Brain microvascular endothelial cell (primary cell): ENCODE results near the gene IP6K1.

Source experiments
- DNase-seq: peaks from one replicate; pipeline ENCODE4 v3.0.0-alpha.2; 2020
- H3K27ac ChIP-seq: fragments of 250-450 bp; sonication (Bioruptor Pico); 2 replicates; pipeline ENCODE4 v1.5.1; 2020; ENCODE audit warnings: mild to moderate bottlenecking, moderate library complexity
- H3K27me3 ChIP-seq: fragments of 250-450 bp; sonication (Bioruptor Pico); replicated peaks from 2 replicates; pipeline ENCODE4 v1.5.1; 2020; ENCODE audit warnings: mild to moderate bottlenecking
- H3K36me3 ChIP-seq: fragments of 250-450 bp; sonication (Bioruptor Pico); replicated peaks from 2 replicates; pipeline ENCODE4 v1.5.1; 2020; ENCODE audit warnings: mild to moderate bottlenecking
- H3K4me3 ChIP-seq: 2 replicates; pipeline ENCODE4 v1.5.1; 2011; ENCODE audit warnings: low read depth, mild to moderate bottlenecking, control low read depth, low read length, moderate library complexity
- in situ Hi-C: cut with HindIII; loops from 2 replicates; pipeline ENCODE4 v1.10.0; 2017; ENCODE audit warnings: low sequenced_read_pairs, low pct_ligation_motif_present
- TF ChIP-seq, protein P1 (sequence below): IDR thresholded peaks from 2 replicates; pipeline ENCODE4 v1.5.1; 2011; ENCODE audit warnings: low read depth, mild to moderate bottlenecking, moderate library complexity, low read length, control low read depth, inconsistent platforms; ENCODE audit errors: missing control alignments

The IP6K1 gene

DNA sequence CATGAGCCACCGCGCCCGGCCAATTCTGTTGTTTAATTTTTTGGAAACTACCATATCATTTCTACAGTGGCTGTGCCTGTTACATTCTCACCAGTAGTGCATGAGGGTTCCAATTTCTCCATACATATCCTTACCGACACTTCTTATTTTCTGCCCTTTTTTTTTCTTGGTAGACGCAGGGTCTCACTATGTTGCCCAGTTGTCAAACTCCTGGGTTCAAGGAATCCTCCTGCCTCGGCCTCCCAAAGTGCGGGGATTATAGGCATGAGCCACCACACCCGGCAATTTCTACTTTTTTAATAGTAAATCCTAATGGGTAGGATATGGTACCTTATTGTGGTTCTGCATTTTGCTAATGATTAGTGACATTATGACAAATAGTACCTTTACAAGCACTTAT lies 76.5 kb downstream of the IP6K1 start:
- Histone ChIP-seq H3K27ac (no peak overlapping the region), H3K36me3 (peaks cover 8% of the 10 kb centered on the region), H3K4me3 (no peak overlapping the region), H3K27me3 (no peaks in the 10 kb centered on the region)
- TF ChIP-seq, protein P1, sequence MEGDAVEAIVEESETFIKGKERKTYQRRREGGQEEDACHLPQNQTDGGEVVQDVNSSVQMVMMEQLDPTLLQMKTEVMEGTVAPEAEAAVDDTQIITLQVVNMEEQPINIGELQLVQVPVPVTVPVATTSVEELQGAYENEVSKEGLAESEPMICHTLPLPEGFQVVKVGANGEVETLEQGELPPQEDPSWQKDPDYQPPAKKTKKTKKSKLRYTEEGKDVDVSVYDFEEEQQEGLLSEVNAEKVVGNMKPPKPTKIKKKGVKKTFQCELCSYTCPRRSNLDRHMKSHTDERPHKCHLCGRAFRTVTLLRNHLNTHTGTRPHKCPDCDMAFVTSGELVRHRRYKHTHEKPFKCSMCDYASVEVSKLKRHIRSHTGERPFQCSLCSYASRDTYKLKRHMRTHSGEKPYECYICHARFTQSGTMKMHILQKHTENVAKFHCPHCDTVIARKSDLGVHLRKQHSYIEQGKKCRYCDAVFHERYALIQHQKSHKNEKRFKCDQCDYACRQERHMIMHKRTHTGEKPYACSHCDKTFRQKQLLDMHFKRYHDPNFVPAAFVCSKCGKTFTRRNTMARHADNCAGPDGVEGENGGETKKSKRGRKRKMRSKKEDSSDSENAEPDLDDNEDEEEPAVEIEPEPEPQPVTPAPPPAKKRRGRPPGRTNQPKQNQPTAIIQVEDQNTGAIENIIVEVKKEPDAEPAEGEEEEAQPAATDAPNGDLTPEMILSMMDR, result no peak
- in situ Hi-C loops, result no loop called here
- DNase-seq, result no peak

- TF ChIP-seq, protein P1, result no peak
- no peak for DNase-seq
- in situ Hi-C loops, result no loop called here
- Histone ChIP-seq H3K27ac (no peak overlapping the region), H3K36me3 (peaks cover 17% of the 10 kb centered on the region), H3K27me3 (no peaks in the 10 kb centered on the region), H3K4me3 (no peak overlapping the region)
Measured at GRCh38 chr3:49707113-49707480, 79.2 kb downstream of the IP6K1 start.

GRCh38 chr3:49706456-49707112 lies 79.8 kb downstream of the IP6K1 start:
- Histone ChIP-seq H3K27ac (no peak overlapping the region), H3K4me3 (no peak overlapping the region), H3K36me3 (peaks cover 17% of the 10 kb centered on the region), H3K27me3 (no peaks in the 10 kb centered on the region)
- TF ChIP-seq, protein P1, result no peak
- DNase-seq, result no peak
- in situ Hi-C loops, result no loop called here

DNA sequence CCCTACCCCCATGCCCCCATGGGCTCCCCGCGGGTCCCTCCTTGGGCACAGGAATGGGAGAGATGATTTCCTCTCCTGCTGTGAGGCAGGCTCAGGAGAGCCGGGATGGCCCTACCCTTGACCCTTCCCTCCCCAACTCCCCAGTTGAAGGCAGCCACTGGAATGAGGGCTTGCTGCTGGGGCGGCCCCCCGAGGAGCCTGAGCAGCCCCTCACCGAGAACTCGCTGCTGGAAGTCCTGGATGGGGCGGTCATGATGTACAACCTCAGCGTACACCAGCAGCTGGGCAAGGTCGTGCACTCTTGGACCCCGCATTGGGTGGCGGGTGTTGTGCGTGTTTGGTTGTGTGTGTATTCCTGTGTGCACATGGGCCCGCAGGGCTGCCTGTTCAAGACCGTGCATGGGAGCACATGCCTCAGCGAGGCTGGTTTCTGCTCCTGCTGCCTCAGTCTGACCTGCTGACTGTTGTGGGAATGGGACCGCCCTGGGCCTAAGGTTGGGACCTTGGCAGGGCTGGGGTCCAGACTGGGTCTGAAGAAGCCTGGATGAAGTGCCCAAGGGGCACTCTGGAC lies 80.9 kb downstream of the IP6K1 start:
- Histone ChIP-seq H3K27ac (no peak overlapping the region), H3K27me3 (no peaks in the 10 kb centered on the region), H3K4me3 (no peak overlapping the region), H3K36me3 (peaks cover 22% of the 10 kb centered on the region)
- no peak for DNase-seq
- in situ Hi-C loops, result no loop called here
- TF ChIP-seq, protein P1, result no peak

- H3K27me3 ChIP-seq, result no peaks in the 10 kb centered on the region
- in situ Hi-C loops, result no loop called here
- H3K27ac ChIP-seq, result no peak overlapping the region
- TF ChIP-seq, protein P1, result no peak
- no peak for DNase-seq
- no peak overlapping the region for H3K4me3 ChIP-seq
- peaks cover 27% of the 10 kb centered on the region for H3K36me3 ChIP-seq
Measured at GRCh38 chr3:49704629-49705028, 81.7 kb downstream of the IP6K1 start.

DNA sequence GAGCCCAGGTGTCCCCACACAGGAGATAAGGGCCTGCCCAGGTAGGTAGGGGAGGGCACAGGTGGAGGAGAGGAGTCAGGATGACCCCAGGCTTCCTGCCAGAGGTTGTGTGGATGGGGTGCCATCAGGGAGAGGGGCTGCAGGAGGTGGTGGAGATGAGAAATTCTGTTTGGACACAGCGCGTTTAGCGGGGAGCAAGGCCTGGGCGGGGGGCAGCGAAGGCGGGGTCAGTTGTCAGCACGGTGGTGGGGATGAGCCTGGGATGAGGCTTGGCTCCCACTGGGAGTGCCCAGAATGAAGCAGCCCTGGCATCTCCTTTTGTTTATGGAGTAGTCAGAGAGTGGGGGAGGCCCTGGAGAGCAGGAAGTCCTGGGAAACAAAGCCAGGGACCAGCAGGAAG lies 82.4 kb downstream of the IP6K1 start:
- no peaks in the 10 kb centered on the region for H3K27me3 ChIP-seq
- H3K4me3 ChIP-seq, result no peak overlapping the region
- in situ Hi-C loops, result no loop called here
- DNase-seq, result no peak
- no peak overlapping the region for H3K27ac ChIP-seq
- H3K36me3 ChIP-seq, result peaks cover 27% of the 10 kb centered on the region
- TF ChIP-seq, protein P1, result no peak
